Left lung (tissue), 10 donors: ENCODE measurements around the gene PRRG4. TPM values are rescaled to one million over a fixed set of nuclear protein-coding genes. Genes with fewer than 3 reads are reported as not detected.
A peak's percentile ranks its signal among the peaks of the same experiment; 100 is the strongest.

Experiments
- ATAC-seq: fragments of 200-7000 bp; cut with Tn5 transposase; one replicate; pipeline ENCODE4 v1.9.1; 2020; ENCODE audit warnings: moderate library complexity
- DNase-seq, 4 donors: peaks; one replicate each; pipeline ENCODE4 v3.0.0-alpha.2; 2013 to 2020
- H3K27ac ChIP-seq, 2 donors: fragments of 200-600 bp; sonication (generic) in 1 of 2; one replicate each; pipeline versions ENCODE4 v1.5.0 to v1.8.0; 2020 to 2021
- H3K27me3 ChIP-seq, 2 donors: fragments of 200-600 bp; sonication (generic) in 1 of 2; one replicate each; pipeline versions ENCODE4 v1.5.0 to v1.8.0; 2020 to 2021
- H3K36me3 ChIP-seq, 2 donors: fragments of 200-600 bp; sonication (generic) in 1 of 2; one replicate each; pipeline versions ENCODE4 v1.5.0 to v1.8.0; 2020 to 2021
- H3K4me1 ChIP-seq, 2 donors: fragments of 200-600 bp; one replicate each; pipeline ENCODE4 v1.8.0; 2021
- H3K4me3 ChIP-seq, 2 donors: fragments of 200-600 bp; sonication (generic) in 1 of 2; one replicate each; pipeline versions ENCODE4 v1.5.0 to v1.8.0; 2020 to 2021; ENCODE audit warnings: mild to moderate bottlenecking in 1 of 2
- H3K9me3 ChIP-seq, 2 donors: fragments of 200-600 bp; sonication (generic) in 1 of 2; one replicate each; pipeline versions ENCODE4 v1.5.0 to v1.8.0; 2020 to 2021
- CTCF ChIP-seq, 2 donors: fragments of 200-600 bp; sonication (generic) in 1 of 2; IDR thresholded peaks; one replicate each; pipeline versions ENCODE4 v1.5.0 to v1.8.0; 2021; ENCODE audit warnings: antibody characterized with exemption in 2 of 2
- intact Hi-C, 2 donors: fragments of 100-400 bp; cut with DNase I; formaldehyde crosslinking; loops; one replicate each; pipeline versions ENCODE4 v1.11.2 to v1.14.2; 2022
- polyA plus RNA-seq, 6 donors: library from polyadenylated mRNA; unstranded; fragments of 120-200 nt; gene quantifications; one replicate each; pipeline ENCODE4 v1.2.1, GENCODE V29; 2013; ENCODE audit not compliant: insufficient read length in 6 of 6
- total RNA-seq, 2 donors: library from RNA; stranded (reverse); fragmentation: NEBNext Ultra II Directional; extraction: Animal tissue kit (Norgen Biotek cat#: 25700); gene quantifications; one replicate each; pipeline ENCODE4 v1.2.1, GENCODE V29; 2021
- donor health status: DM: no; HTN: yes; CAD: no.
- donor health status: DM: no; HTN: no; CAD: no.

The PRRG4 gene
- total and polyA plus RNA-seq, 8 donors, result 1.3 to 14.2 (median 2.4) TPM

- Histone ChIP-seq H3K36me3 (no peaks in the 10 kb centered on the region), H3K9me3 (no peaks in the 10 kb centered on the region), H3K4me1 (peaks cover 0 to 10% of the 10 kb centered on the region in 2 donors), H3K4me3 (no peak overlapping the region), H3K27ac (no peak overlapping the region), H3K27me3 (no peaks in the 10 kb centered on the region)
- no peak for ATAC-seq
- no peak for TF ChIP-seq CTCF (IDR thresholded peaks at IDR 0.05)
- intact Hi-C loops, result no loop called here
- DNase-seq, result no peak
Observed at GRCh38 chr11:32790916-32791315, 38.8 kb upstream of the PRRG4 start.

- DNase-seq (no peak), ATAC-seq (peak; percentile 46)
- intact Hi-C loops, result no loop called here
Observed at GRCh38 chr11:32792111-32792947, 37.4 kb upstream of the PRRG4 start.

GRCh38 chr11:32792948-32793475 is 36.7 kb upstream of the PRRG4 start:
- ATAC-seq, result peak; percentile 92

More at GRCh38 chr11:32792111-32792947, 37.4 kb upstream of the PRRG4 start:
- no peaks in the 10 kb centered on the region for H3K9me3 ChIP-seq
- H3K27ac ChIP-seq, result no peak overlapping the region
- no peaks in the 10 kb centered on the region for H3K27me3 ChIP-seq
- peaks cover 0 to 10% of the 10 kb centered on the region in 2 donors for H3K4me1 ChIP-seq
- no peaks in the 10 kb centered on the region for H3K36me3 ChIP-seq
- no peak for TF ChIP-seq CTCF (IDR thresholded peaks at IDR 0.05)
- no peak overlapping the region for H3K4me3 ChIP-seq

GRCh38 chr11:32794439-32794838 is 35.3 kb upstream of the PRRG4 start, which contains the start of gene CCDC73:
CCDC73 (minus strand) TSS chr11:32794662; CDS start chr11:32760243, 34,419 bp downstream.
- intact Hi-C loops, result no loop called here
- H3K27me3 ChIP-seq, result no peaks in the 10 kb centered on the region
- no peak within 1 kb of the TSS for H3K27ac ChIP-seq
- peaks cover 0 to 10% of the 10 kb centered on the region in 2 donors for H3K4me1 ChIP-seq
- H3K4me3 ChIP-seq, result no peak within 1 kb of the TSS
- TF ChIP-seq CTCF (IDR thresholded peaks at IDR 0.05), result no peak
- H3K9me3 ChIP-seq, result no peaks in the 10 kb centered on the region
- no peaks in the 10 kb centered on the region for H3K36me3 ChIP-seq
- DNase-seq (no peak), ATAC-seq (no peak)

More at GRCh38 chr11:32792948-32793475, 36.7 kb upstream of the PRRG4 start:
- Histone ChIP-seq H3K4me3 (no peak overlapping the region), H3K27ac (no peak overlapping the region), H3K4me1 (peaks cover 0 to 10% of the 10 kb centered on the region in 2 donors), H3K36me3 (no peaks in the 10 kb centered on the region), H3K27me3 (no peaks in the 10 kb centered on the region), H3K9me3 (no peaks in the 10 kb centered on the region)
- peak; percentile 58 to 73 for TF ChIP-seq CTCF (IDR thresholded peaks at IDR 0.05)
- intact Hi-C loops, result no loop called here
- DNase-seq, result peak in 2 of 4 donors; percentile 46 to 51

GRCh38 chr11:32796425-32796824 is 33.3 kb upstream of the PRRG4 start:
- Histone ChIP-seq H3K27ac (no peak overlapping the region), H3K36me3 (no peaks in the 10 kb centered on the region), H3K4me3 (no peak overlapping the region), H3K4me1 (peaks cover 0 to 10% of the 10 kb centered on the region in 2 donors), H3K9me3 (no peaks in the 10 kb centered on the region), H3K27me3 (no peaks in the 10 kb centered on the region)
- no peak for TF ChIP-seq CTCF (IDR thresholded peaks at IDR 0.05)
- no peak for ATAC-seq
- DNase-seq, result no peak
- intact Hi-C loops, result no loop called here
